Lower leg skin (tissue), 3 donors: ENCODE data around the gene SNAI3.

Experiments
- CTCF ChIP-seq, 3 donors: fragments of 450-650 bp; IDR thresholded peaks; one replicate each; pipeline ENCODE4 v1.5.1; 2016; ENCODE audit warnings: antibody characterized with exemption in 3 of 3, mild to moderate bottlenecking in 3 of 3, moderate library complexity in 2 of 3
- POLR2A ChIP-seq, 2 donors: fragments of 450-650 bp; IDR thresholded peaks; one replicate each; pipeline ENCODE4 v1.6.1; 2016 to 2017; ENCODE audit warnings: antibody characterized with exemption in 2 of 2, mild to moderate bottlenecking in 1 of 2, moderate library complexity in 1 of 2

DNA sequence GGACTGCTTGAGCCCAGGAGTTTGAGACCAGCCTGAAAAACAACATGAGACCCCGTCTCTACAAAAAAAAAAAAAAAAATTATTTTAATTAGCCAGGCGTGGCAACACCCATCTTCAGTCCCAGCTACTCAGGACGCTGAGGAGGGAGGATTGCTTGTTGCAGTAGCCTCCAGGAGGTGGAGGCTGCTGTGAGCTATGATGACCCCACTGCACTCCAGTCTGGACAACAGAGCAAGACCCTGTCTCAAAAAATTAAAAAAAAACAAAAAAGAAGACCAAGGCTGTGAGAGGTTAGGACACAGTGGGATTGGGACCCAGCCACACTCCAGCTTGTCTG lies 1.3 kb upstream of the SNAI3 start:
- TF ChIP-seq CTCF (IDR thresholded peaks at IDR 0.05), result no peak
- TF ChIP-seq POLR2A (IDR thresholded peaks at IDR 0.05), result no peak
